ENCODE results near the gene THAP5. TPM values are rescaled to one million over a fixed set of nuclear protein-coding genes. Genes with fewer than 3 reads are reported as not detected.

Gene THAP5
- total and polyA plus RNA-seq, 12 donors = 7.2 to 32.9 (median 28.1) TPM

DNA sequence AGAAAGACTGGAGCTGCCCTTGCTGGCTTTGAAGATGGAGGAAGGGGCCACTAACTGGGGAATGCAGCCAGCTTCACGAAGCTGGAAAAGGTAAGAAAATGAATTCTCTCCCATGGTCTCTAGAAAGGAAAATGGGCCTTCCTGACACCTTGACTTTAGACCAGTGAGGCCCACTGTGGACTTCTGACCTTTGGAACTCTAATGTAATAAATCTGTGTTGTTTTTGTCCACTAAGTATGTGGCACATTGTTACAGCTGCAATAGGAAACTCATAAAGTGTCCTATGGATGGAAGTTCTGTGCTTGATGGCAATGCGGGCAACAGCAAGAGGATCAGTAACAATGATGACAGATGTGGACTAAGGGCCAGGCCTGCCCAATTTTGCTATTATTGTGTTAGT, 21.1 kb upstream of the THAP5 start:
- no peak for ATAC-seq
- Histone ChIP-seq H3K4me3 (no peak overlapping the region), H3K27ac (no peak overlapping the region), H3K9me3 (no peaks in the 10 kb centered on the region), H3K4me1 (no peaks in the 10 kb centered on the region), H3K27me3 (no peaks in the 10 kb centered on the region), H3K36me3 (no peaks in the 10 kb centered on the region)
- DNase-seq = no peak
- intact Hi-C loops (cut with DNase I) = no loop called here
- TF ChIP-seq, protein P1, sequence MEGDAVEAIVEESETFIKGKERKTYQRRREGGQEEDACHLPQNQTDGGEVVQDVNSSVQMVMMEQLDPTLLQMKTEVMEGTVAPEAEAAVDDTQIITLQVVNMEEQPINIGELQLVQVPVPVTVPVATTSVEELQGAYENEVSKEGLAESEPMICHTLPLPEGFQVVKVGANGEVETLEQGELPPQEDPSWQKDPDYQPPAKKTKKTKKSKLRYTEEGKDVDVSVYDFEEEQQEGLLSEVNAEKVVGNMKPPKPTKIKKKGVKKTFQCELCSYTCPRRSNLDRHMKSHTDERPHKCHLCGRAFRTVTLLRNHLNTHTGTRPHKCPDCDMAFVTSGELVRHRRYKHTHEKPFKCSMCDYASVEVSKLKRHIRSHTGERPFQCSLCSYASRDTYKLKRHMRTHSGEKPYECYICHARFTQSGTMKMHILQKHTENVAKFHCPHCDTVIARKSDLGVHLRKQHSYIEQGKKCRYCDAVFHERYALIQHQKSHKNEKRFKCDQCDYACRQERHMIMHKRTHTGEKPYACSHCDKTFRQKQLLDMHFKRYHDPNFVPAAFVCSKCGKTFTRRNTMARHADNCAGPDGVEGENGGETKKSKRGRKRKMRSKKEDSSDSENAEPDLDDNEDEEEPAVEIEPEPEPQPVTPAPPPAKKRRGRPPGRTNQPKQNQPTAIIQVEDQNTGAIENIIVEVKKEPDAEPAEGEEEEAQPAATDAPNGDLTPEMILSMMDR (IDR thresholded peaks at IDR 0.05) = no peak
- 73 to 91% methylated on average over 2 of the region's 2 CpGs for WGBS, 2 donors

DNA sequence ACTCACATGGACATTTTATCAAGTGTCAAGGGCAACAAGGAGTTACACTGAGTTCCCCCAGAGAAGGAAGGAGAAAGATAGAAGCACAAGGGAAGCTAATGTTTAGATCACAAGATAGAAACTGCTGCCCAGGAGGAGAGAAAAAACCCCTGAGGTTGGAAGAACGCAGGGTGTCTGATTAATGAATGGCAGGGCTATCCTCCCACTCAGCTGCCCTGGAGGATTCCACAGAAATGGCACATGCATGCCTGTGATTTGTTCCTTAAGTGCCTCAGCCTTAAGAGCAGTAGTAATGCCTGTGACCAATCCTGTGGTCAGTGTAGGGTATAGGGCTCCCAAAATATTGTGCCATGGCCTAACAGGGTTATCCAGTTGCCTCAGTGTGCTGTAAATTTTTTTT, 20.4 kb upstream of the THAP5 start:
- no peaks in the 10 kb centered on the region for H3K27me3 ChIP-seq
- WGBS, 2 donors = 33 to 42% methylated on average over 1 of the region's 1 CpG
- no peak overlapping the region for H3K27ac ChIP-seq
- no peaks in the 10 kb centered on the region for H3K9me3 ChIP-seq
- no peaks in the 10 kb centered on the region for H3K4me1 ChIP-seq
- H3K36me3 ChIP-seq = no peaks in the 10 kb centered on the region
- DNase-seq (no peak), ATAC-seq (no peak)
- intact Hi-C loops (cut with DNase I) = no loop called here
- TF ChIP-seq, protein P1 (IDR thresholded peaks at IDR 0.05) = no peak
- no peak overlapping the region for H3K4me3 ChIP-seq

DNA sequence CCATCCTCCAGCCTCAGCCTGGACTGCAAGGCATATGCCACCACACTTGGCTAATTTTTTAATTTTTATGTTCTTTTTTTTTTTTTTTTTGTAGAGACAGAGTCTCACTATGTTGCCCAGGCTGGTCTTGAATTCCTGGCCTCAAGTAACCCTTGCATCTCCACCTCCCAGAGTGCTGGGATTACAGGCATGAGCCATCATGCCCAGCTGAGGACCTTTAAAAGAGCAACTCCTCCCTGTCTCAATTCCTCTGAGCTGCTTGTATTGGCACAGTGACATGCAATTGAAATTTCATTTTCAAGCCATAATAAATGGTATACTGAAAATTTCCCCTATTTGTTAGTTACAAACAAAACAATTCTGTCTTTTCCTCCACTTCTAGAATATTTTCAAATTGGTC, 19.7 kb upstream of the THAP5 start:
- no peak for DNase-seq
- no peaks in the 10 kb centered on the region for H3K9me3 ChIP-seq
- ATAC-seq = no peak
- no peaks in the 10 kb centered on the region for H3K36me3 ChIP-seq
- intact Hi-C loops (cut with DNase I) = no loop called here
- TF ChIP-seq, protein P1 (IDR thresholded peaks at IDR 0.05) = no peak
- no peak overlapping the region for H3K4me3 ChIP-seq
- no peaks in the 10 kb centered on the region for H3K27me3 ChIP-seq
- no peak overlapping the region for H3K27ac ChIP-seq
- H3K4me1 ChIP-seq = no peaks in the 10 kb centered on the region

DNA sequence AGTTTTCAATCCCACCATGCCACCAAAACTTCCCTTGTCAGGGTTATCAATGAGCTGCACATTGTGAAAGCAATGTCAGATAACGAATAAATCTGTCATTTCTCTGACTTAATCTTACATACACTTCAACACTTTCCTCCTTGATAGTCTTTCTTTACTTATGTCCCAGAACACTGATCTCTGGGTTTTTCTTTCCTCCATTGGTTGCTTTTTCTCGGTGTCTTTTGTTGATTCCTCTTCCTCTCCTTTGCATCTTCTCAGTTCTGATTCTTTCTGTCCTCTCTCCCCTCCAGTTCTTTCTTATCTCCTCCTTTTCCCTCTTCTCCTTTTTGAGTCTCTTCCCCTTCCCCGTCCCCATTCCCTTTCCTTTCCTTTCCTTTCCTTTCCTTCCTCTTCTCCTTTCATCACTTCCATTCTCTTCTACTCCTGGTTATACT, 16.8 kb upstream of the THAP5 start:
- H3K36me3 ChIP-seq = no peaks in the 10 kb centered on the region
- DNase-seq (no peak), ATAC-seq (no peak)
- WGBS, 2 donors = 7 to 10% methylated on average over 2 of the region's 3 CpGs
- intact Hi-C loops (cut with DNase I) = no loop called here
- no peaks in the 10 kb centered on the region for H3K9me3 ChIP-seq
- no peaks in the 10 kb centered on the region for H3K4me1 ChIP-seq
- no peaks in the 10 kb centered on the region for H3K27me3 ChIP-seq
- no peak overlapping the region for H3K4me3 ChIP-seq
- no peak overlapping the region for H3K27ac ChIP-seq
- TF ChIP-seq, protein P1 (IDR thresholded peaks at IDR 0.05) = no peak

All from heart right ventricle (tissue), 16 donors.